ENCODE data around the gene TMEM235. TPM values are rescaled to one million over a fixed set of nuclear protein-coding genes. Genes with fewer than 3 reads are reported as not detected.

The TMEM235 gene
- total and polyA plus RNA-seq, 4 donors = 0.02 TPM; not detected in 3

DNA sequence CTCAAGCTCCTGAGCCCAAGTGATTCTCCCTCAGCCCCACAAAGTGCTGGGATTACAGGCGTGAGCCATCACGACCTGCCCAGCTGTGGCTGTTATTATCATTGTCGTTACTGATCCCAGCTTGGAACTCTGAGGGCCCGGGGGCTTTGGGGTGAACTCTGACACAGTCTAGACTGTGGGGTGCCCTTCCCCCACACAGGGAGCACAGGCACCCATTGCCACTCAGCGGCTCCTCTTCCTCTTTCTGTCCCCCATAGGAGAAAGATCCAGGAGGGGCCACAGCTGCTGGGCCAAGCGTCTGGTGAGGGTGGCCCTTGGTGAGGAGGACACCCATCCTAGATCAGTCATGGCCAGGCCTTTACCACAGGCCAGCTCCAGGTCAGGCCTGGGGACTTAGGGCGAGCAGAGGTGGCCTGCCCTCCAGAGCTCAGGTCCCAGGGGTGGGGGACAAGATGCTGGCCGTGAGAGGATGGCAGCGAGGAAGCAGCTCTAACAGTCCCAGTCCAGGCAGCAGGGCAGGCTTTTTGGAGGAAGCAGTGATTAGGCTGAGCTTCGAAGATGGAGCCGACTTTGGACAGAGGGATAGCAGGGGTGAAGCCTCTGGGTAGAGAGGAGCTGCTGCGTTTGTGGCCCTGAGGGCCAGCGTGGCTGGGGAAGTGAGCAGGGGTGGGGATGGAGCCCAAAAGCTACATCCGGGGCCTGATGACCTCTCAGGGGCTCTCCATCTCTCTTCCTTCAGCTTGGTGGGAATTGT lies 24.7 kb downstream of the TMEM235 start:
- no peaks in the 10 kb centered on the region for H3K36me3 ChIP-seq (ENCODE audit: control insufficient read depth in 4 of 4, insufficient read depth in 3 of 4, low read depth in 1 of 4, low read length in 3 of 4)
- H3K4me3 ChIP-seq (ENCODE audit: low read depth in 1 of 3, low read length in 3 of 3) = no peak overlapping the region
- TF ChIP-seq, protein P1, sequence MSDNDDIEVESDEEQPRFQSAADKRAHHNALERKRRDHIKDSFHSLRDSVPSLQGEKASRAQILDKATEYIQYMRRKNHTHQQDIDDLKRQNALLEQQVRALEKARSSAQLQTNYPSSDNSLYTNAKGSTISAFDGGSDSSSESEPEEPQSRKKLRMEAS (IDR thresholded peaks at IDR 0.05) = no peak
- TF ChIP-seq JUND (IDR thresholded peaks at IDR 0.05) = no peak
- TF ChIP-seq TAF1 (conservative IDR thresholded peaks at IDR 0.05) = no peak
- TF ChIP-seq RAD21 (IDR thresholded peaks at IDR 0.05) = no peak
- no peak for TF ChIP-seq YY1 (IDR thresholded peaks at IDR 0.05)
- TF ChIP-seq, protein P2, sequence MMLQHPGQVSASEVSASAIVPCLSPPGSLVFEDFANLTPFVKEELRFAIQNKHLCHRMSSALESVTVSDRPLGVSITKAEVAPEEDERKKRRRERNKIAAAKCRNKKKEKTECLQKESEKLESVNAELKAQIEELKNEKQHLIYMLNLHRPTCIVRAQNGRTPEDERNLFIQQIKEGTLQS (IDR thresholded peaks at IDR 0.05) = no peak
- TF ChIP-seq, protein P3, sequence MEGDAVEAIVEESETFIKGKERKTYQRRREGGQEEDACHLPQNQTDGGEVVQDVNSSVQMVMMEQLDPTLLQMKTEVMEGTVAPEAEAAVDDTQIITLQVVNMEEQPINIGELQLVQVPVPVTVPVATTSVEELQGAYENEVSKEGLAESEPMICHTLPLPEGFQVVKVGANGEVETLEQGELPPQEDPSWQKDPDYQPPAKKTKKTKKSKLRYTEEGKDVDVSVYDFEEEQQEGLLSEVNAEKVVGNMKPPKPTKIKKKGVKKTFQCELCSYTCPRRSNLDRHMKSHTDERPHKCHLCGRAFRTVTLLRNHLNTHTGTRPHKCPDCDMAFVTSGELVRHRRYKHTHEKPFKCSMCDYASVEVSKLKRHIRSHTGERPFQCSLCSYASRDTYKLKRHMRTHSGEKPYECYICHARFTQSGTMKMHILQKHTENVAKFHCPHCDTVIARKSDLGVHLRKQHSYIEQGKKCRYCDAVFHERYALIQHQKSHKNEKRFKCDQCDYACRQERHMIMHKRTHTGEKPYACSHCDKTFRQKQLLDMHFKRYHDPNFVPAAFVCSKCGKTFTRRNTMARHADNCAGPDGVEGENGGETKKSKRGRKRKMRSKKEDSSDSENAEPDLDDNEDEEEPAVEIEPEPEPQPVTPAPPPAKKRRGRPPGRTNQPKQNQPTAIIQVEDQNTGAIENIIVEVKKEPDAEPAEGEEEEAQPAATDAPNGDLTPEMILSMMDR (IDR thresholded peaks at IDR 0.05; ENCODE audit: low read depth, low read length, missing input control) = no peak
- TF ChIP-seq HNF4A (conservative IDR thresholded peaks at IDR 0.05) = no peak
- no peak for TF ChIP-seq RXRA (IDR thresholded peaks at IDR 0.05)
- TF ChIP-seq FOXA1 (IDR thresholded peaks at IDR 0.05) = no peak
- no peak for TF ChIP-seq EGR1 (IDR thresholded peaks at IDR 0.05; ENCODE audit: low read depth in 2 of 2)
- TF ChIP-seq, protein P4, sequence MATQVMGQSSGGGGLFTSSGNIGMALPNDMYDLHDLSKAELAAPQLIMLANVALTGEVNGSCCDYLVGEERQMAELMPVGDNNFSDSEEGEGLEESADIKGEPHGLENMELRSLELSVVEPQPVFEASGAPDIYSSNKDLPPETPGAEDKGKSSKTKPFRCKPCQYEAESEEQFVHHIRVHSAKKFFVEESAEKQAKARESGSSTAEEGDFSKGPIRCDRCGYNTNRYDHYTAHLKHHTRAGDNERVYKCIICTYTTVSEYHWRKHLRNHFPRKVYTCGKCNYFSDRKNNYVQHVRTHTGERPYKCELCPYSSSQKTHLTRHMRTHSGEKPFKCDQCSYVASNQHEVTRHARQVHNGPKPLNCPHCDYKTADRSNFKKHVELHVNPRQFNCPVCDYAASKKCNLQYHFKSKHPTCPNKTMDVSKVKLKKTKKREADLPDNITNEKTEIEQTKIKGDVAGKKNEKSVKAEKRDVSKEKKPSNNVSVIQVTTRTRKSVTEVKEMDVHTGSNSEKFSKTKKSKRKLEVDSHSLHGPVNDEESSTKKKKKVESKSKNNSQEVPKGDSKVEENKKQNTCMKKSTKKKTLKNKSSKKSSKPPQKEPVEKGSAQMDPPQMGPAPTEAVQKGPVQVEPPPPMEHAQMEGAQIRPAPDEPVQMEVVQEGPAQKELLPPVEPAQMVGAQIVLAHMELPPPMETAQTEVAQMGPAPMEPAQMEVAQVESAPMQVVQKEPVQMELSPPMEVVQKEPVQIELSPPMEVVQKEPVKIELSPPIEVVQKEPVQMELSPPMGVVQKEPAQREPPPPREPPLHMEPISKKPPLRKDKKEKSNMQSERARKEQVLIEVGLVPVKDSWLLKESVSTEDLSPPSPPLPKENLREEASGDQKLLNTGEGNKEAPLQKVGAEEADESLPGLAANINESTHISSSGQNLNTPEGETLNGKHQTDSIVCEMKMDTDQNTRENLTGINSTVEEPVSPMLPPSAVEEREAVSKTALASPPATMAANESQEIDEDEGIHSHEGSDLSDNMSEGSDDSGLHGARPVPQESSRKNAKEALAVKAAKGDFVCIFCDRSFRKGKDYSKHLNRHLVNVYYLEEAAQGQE (IDR thresholded peaks at IDR 0.05) = no peak
- TF ChIP-seq GABPA (IDR thresholded peaks at IDR 0.05 in 1 of 2, conservative IDR thresholded peaks at IDR 0.05 in 1 of 2) = no peak
- no peak for TF ChIP-seq NR2F2 (IDR thresholded peaks at IDR 0.05)
- TF ChIP-seq HNF4G (IDR thresholded peaks at IDR 0.05) = no peak
- TF ChIP-seq, protein P5, sequence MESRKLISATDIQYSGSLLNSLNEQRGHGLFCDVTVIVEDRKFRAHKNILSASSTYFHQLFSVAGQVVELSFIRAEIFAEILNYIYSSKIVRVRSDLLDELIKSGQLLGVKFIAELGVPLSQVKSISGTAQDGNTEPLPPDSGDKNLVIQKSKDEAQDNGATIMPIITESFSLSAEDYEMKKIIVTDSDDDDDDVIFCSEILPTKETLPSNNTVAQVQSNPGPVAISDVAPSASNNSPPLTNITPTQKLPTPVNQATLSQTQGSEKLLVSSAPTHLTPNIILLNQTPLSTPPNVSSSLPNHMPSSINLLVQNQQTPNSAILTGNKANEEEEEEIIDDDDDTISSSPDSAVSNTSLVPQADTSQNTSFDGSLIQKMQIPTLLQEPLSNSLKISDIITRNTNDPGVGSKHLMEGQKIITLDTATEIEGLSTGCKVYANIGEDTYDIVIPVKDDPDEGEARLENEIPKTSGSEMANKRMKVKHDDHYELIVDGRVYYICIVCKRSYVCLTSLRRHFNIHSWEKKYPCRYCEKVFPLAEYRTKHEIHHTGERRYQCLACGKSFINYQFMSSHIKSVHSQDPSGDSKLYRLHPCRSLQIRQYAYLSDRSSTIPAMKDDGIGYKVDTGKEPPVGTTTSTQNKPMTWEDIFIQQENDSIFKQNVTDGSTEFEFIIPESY (IDR thresholded peaks at IDR 0.05) = no peak
- 76% methylated on average over 14 of the region's 14 CpGs for WGBS
- H3K9ac ChIP-seq (ENCODE audit: low read depth in 1 of 2, low read length in 2 of 2) = no peak overlapping the region
- no peak for DNase-seq (ENCODE audit: low spot score)
- peak overlapping the region; percentile 19 to 58 for H3K27ac ChIP-seq (ENCODE audit: low read depth in 1 of 2, low read length in 2 of 2)
- H3K9me3 ChIP-seq (ENCODE audit: control insufficient read depth in 4 of 4, low read length in 3 of 4) = no peaks in the 10 kb centered on the region
- H3K27me3 ChIP-seq (ENCODE audit: control insufficient read depth in 4 of 4, insufficient read depth in 4 of 4, low read length in 3 of 4) = no peaks in the 10 kb centered on the region
- peaks cover 0 to 32% (median 15%) of the 10 kb centered on the region in 4 donors for H3K4me1 ChIP-seq (ENCODE audit: control insufficient read depth in 4 of 4, insufficient read depth in 4 of 4, low read length in 3 of 4)

All from liver (tissue), 9 donors.